Stimulated activated CD4-positive, alpha-beta T cell treated with anti-CD3 and anti-CD28 coated beads, TNF-alpha, amount 100 ng/mL, for 48 hours (primary cell): ENCODE results near the gene PRR7.

ENCODE experiments used
- DNase-seq, 3 donors: peaks; one replicate each; pipeline ENCODE4 v3.0.0-alpha.2; 2020; ENCODE audit warnings: low read depth in 3 of 3

Gene PRR7

GRCh38 chr5:177498013-177498787 is 51.6 kb downstream of the PRR7 start:
- no peak for DNase-seq

- no peak for DNase-seq
Measured at GRCh38 chr5:177499842-177500241, 53.2 kb downstream of the PRR7 start.

GRCh38 chr5:177500685-177501522 is 54.3 kb downstream of the PRR7 start:
- DNase-seq = peak; percentile 66 to 86 (median 82)

- DNase-seq = no peak
Measured at GRCh38 chr5:177501874-177502678, 55.5 kb downstream of the PRR7 start.

- DNase-seq = no peak
Measured at GRCh38 chr5:177502886-177503285, 56.3 kb downstream of the PRR7 start.

- DNase-seq = no peak
Measured at GRCh38 chr5:177503351-177504085, 56.9 kb downstream of the PRR7 start.

- no peak for DNase-seq
Measured at GRCh38 chr5:177504086-177505056, 57.8 kb downstream of the PRR7 start.

GRCh38 chr5:177505075-177505474 is 58.5 kb downstream of the PRR7 start:
- no peak for DNase-seq
